Neural progenitor cell (in vitro differentiated cells): Measurements from ENCODE around the gene SUGP1. TPM values are rescaled to one million over a fixed set of nuclear protein-coding genes. Genes with fewer than 3 reads are reported as not detected.

Experiments used
- DNase-seq: peaks from one replicate; pipeline ENCODE4 v3.0.0-alpha.2; 2016; ENCODE audit warnings: low spot score
- H2AFZ ChIP-seq: fragments of 200-600 bp; sonication (generic); replicated peaks from 2 replicates; pipeline ENCODE4 v1.6.1; 2016; ENCODE audit warnings: antibody characterized with exemption
- H3F3A ChIP-seq: fragments of 200-600 bp; sonication (generic); 2 replicates; pipeline ENCODE4 v1.6.1; 2016; ENCODE audit warnings: antibody characterized with exemption, low read depth
- H3K27ac ChIP-seq: fragments of 200-600 bp; sonication (generic); 2 replicates; pipeline ENCODE4 v1.5.1; 2016; ENCODE audit warnings: mild to moderate bottlenecking
- H3K27me3 ChIP-seq: fragments of 200-600 bp; sonication (generic); 2 replicates; pipeline ENCODE4 v1.6.1; 2016; ENCODE audit warnings: mild to moderate bottlenecking, moderate library complexity
- H3K36me3 ChIP-seq: fragments of 200-600 bp; sonication (generic); 2 replicates; pipeline ENCODE4 v1.5.1; 2016
- H3K4me1 ChIP-seq: fragments of 200-600 bp; sonication (generic); 2 replicates; pipeline ENCODE4 v1.6.1; 2016; ENCODE audit warnings: mixed run types
- H3K4me2 ChIP-seq: fragments of 200-600 bp; sonication (generic); 2 replicates; pipeline ENCODE4 v1.6.1; 2016
- H3K4me3 ChIP-seq: fragments of 200-600 bp; sonication (generic); 2 replicates; pipeline ENCODE4 v1.5.1; 2016
- H3K79me2 ChIP-seq: fragments of 200-600 bp; sonication (generic); 2 replicates; pipeline ENCODE4 v1.6.1; 2016; ENCODE audit warnings: low read depth
- H3K9ac ChIP-seq: fragments of 200-600 bp; sonication (generic); 2 replicates; pipeline ENCODE4 v1.6.1; 2016
- H3K9me3 ChIP-seq: fragments of 200-600 bp; sonication (generic); 2 replicates; pipeline ENCODE4 v1.5.1; 2016; ENCODE audit warnings: low read depth
- H4K20me1 ChIP-seq: fragments of 200-600 bp; sonication (generic); 2 replicates; pipeline ENCODE4 v1.6.1; 2016; ENCODE audit warnings: low read depth
- H3K27ac Mint-ChIP-seq: 3 replicates; pipeline ENCODE4 v1.8.0; 2021; ENCODE audit warnings: mixed read lengths
- H3K27me3 Mint-ChIP-seq: 2 replicates; pipeline ENCODE4 v1.8.0; 2022; ENCODE audit warnings: low read depth, mild to moderate bottlenecking, inconsistent platforms, moderate library complexity, mixed read lengths; ENCODE audit not compliant: insufficient read depth
- H3K36me3 Mint-ChIP-seq: 3 replicates; pipeline ENCODE4 v1.8.0; 2021; ENCODE audit warnings: mixed read lengths
- H3K4me1 Mint-ChIP-seq: 3 replicates; pipeline ENCODE4 v1.8.0; 2021; ENCODE audit warnings: mixed read lengths
- H3K4me3 Mint-ChIP-seq: 3 replicates; pipeline ENCODE4 v1.8.0; 2021; ENCODE audit warnings: mild to moderate bottlenecking, moderate library complexity, mixed read lengths
- H3K9me3 Mint-ChIP-seq: 3 replicates; pipeline ENCODE4 v1.8.0; 2020; ENCODE audit warnings: mixed read lengths
- CTCF ChIP-seq: fragments of 200-600 bp; sonication (generic); IDR thresholded peaks from 2 replicates; pipeline ENCODE4 v1.5.1; 2017; ENCODE audit warnings: antibody characterized with exemption, mild to moderate bottlenecking
- EZH2 ChIP-seq: fragments of 200-600 bp; sonication (generic); IDR thresholded peaks from 2 replicates; pipeline ENCODE4 v1.6.1; 2017; ENCODE audit warnings: antibody characterized with exemption, mild to moderate bottlenecking, moderate library complexity
- EZH2phosphoT487 ChIP-seq: fragments of 200-600 bp; sonication (generic); IDR thresholded peaks from 2 replicates; pipeline ENCODE4 v1.6.1; 2017; ENCODE audit warnings: antibody characterized with exemption
- total RNA-seq: library from RNA; depleted of rRNA; stranded (reverse); fragments of >200 nt; gene quantifications from 2 replicates; pipeline ENCODE4 v1.2.3, GENCODE V29; 2015; ENCODE audit warnings: low replicate concordance

The SUGP1 gene
- total RNA-seq, 1 donor from 2014 or later, result 46.1 TPM

- Histone ChIP-seq H3K4me3 (no peak overlapping the region), H2AFZ (no peak overlapping the region), H3K4me1 (no peaks in the 10 kb centered on the region), H3K36me3 (no peaks in the 10 kb centered on the region), H4K20me1 (peaks cover 2% of the 10 kb centered on the region), H3K27ac (no peak overlapping the region), H3K79me2 (no peaks in the 10 kb centered on the region), H3K9ac (no peak overlapping the region), H3K9me3 (no peaks in the 10 kb centered on the region), H3K4me2 (no peak overlapping the region), H3F3A (no peaks in the 10 kb centered on the region), H3K27me3 (no peaks in the 10 kb centered on the region)
- DNase-seq, result no peak
- Mint-ChIP-seq H3K9me3 (no peaks in the 10 kb centered on the region), H3K27me3 (peaks cover 2% of the 10 kb centered on the region), H3K36me3 (peaks cover 17% of the 10 kb centered on the region), H3K4me1 (no peaks in the 10 kb centered on the region), H3K27ac (no peak overlapping the region), H3K4me3 (no peak overlapping the region)
- no peak for TF ChIP-seq CTCF
- no peak for TF ChIP-seq EZH2
- no peak for TF ChIP-seq EZH2phosphoT487
Measured at GRCh38 chr19:19304186-19304965, 15.9 kb downstream of the SUGP1 start.

GRCh38 chr19:19303411-19303810 is 16.9 kb downstream of the SUGP1 start:
- no peak overlapping the region for H3K4me3 ChIP-seq
- no peaks in the 10 kb centered on the region for H3K9me3 ChIP-seq
- peaks cover 2% of the 10 kb centered on the region for H3K27me3 Mint-ChIP-seq
- H3K27ac ChIP-seq, result no peak overlapping the region
- H3K4me1 ChIP-seq, result no peaks in the 10 kb centered on the region
- no peaks in the 10 kb centered on the region for H3K27me3 ChIP-seq
- TF ChIP-seq EZH2phosphoT487, result no peak
- no peak for TF ChIP-seq CTCF
- TF ChIP-seq EZH2, result no peak
- H3K9me3 Mint-ChIP-seq, result no peaks in the 10 kb centered on the region
- H3K9ac ChIP-seq, result no peak overlapping the region
- H2AFZ ChIP-seq, result no peak overlapping the region
- no peaks in the 10 kb centered on the region for H3K36me3 ChIP-seq
- H3K79me2 ChIP-seq, result no peaks in the 10 kb centered on the region
- no peaks in the 10 kb centered on the region for H3F3A ChIP-seq
- H3K4me3 Mint-ChIP-seq, result no peak overlapping the region
- H3K36me3 Mint-ChIP-seq, result peaks cover 17% of the 10 kb centered on the region
- H3K27ac Mint-ChIP-seq, result peak overlapping the region; percentile 15
- peaks cover 2% of the 10 kb centered on the region for H4K20me1 ChIP-seq
- no peaks in the 10 kb centered on the region for H3K4me1 Mint-ChIP-seq
- DNase-seq, result no peak
- H3K4me2 ChIP-seq, result no peak overlapping the region

GRCh38 chr19:19300613-19301012 is 19.7 kb downstream of the SUGP1 start:
- no peaks in the 10 kb centered on the region for H3K36me3 ChIP-seq

GRCh38 chr19:19297759-19298158 is 22.6 kb downstream of the SUGP1 start:
- H3K27me3 ChIP-seq, result no peaks in the 10 kb centered on the region
- Mint-ChIP-seq H3K27ac (no peak overlapping the region), H3K9me3 (no peaks in the 10 kb centered on the region)

More at GRCh38 chr19:19300613-19301012, 19.7 kb downstream of the SUGP1 start:
- H4K20me1 ChIP-seq, result peaks cover 2% of the 10 kb centered on the region
- no peaks in the 10 kb centered on the region for H3K4me1 Mint-ChIP-seq
- H3K27me3 ChIP-seq, result no peaks in the 10 kb centered on the region
- H3K4me3 ChIP-seq, result no peak overlapping the region
- H3K79me2 ChIP-seq, result no peaks in the 10 kb centered on the region
- no peaks in the 10 kb centered on the region for H3F3A ChIP-seq
- H3K27ac ChIP-seq, result no peak overlapping the region
- no peak overlapping the region for H3K4me3 Mint-ChIP-seq
- H3K27ac Mint-ChIP-seq, result no peak overlapping the region
- no peaks in the 10 kb centered on the region for H3K4me1 ChIP-seq
- H3K36me3 Mint-ChIP-seq, result peaks cover 16% of the 10 kb centered on the region
- no peak overlapping the region for H3K9ac ChIP-seq
- H3K4me2 ChIP-seq, result no peak overlapping the region
- H3K27me3 Mint-ChIP-seq, result peaks cover 2% of the 10 kb centered on the region
- TF ChIP-seq EZH2phosphoT487 (no peak), EZH2 (no peak)
- H3K9me3 Mint-ChIP-seq, result no peaks in the 10 kb centered on the region
- DNase-seq, result no peak
- H3K9me3 ChIP-seq, result no peaks in the 10 kb centered on the region
- no peak overlapping the region for H2AFZ ChIP-seq

More at GRCh38 chr19:19297759-19298158, 22.6 kb downstream of the SUGP1 start:
- Histone ChIP-seq H3K9me3 (no peaks in the 10 kb centered on the region), H3K4me3 (no peak overlapping the region), H3K36me3 (no peaks in the 10 kb centered on the region), H3K27ac (no peak overlapping the region), H3K79me2 (no peaks in the 10 kb centered on the region), H3K4me1 (no peaks in the 10 kb centered on the region), H4K20me1 (no peaks in the 10 kb centered on the region), H3F3A (no peaks in the 10 kb centered on the region), H3K9ac (no peak overlapping the region), H2AFZ (no peak overlapping the region), H3K4me2 (no peak overlapping the region)
- Mint-ChIP-seq H3K27me3 (no peaks in the 10 kb centered on the region), H3K4me1 (no peaks in the 10 kb centered on the region), H3K36me3 (peaks cover 26% of the 10 kb centered on the region), H3K4me3 (no peak overlapping the region)
- TF ChIP-seq EZH2 (no peak), CTCF (no peak), EZH2phosphoT487 (no peak)
- no peak for DNase-seq
